Activated B cell treated with CpG ODN at 0.5 μM for 24 hours (primary cell): ENCODE measurements around the gene RB1. TPM values are rescaled to one million over a fixed set of nuclear protein-coding genes. Genes with fewer than 3 reads are reported as not detected.
"Not testable (repeated sequence)": the region's sequence is repeated elsewhere in the genome, so short reads cannot be mapped to it uniquely, and the experiment has no call there.

ENCODE experiments used
- ATAC-seq: fragments of 200-7000 bp; cut with Tn5 transposase; one replicate; pipeline ENCODE4 v1.10.0; 2021; ENCODE audit warnings: low read depth, mild to moderate bottlenecking, moderate library complexity
- CTCF ChIA-PET: fragments of 350-600 bp; sonication (Branson Sonifier 250); formaldehyde crosslinking; loops from one replicate; lab custom pipeline; 2021; ENCODE audit warnings: antibody characterized with exemption; lab: Charles Lee
- POLR2A ChIA-PET: fragments of 350-600 bp; sonication (Branson Sonifier 250); formaldehyde crosslinking; loops from one replicate; lab custom pipeline; 2021; ENCODE audit warnings: antibody characterized with exemption; lab: Charles Lee
- DNase-seq: peaks from one replicate; pipeline ENCODE4 v3.0.0; 2022
- H3K27ac Mint-ChIP-seq: one replicate; pipeline ENCODE4 v1.8.0; 2020; ENCODE audit warnings: mixed read lengths
- H3K27me3 Mint-ChIP-seq: one replicate; pipeline ENCODE4 v1.8.0; 2021; ENCODE audit warnings: mixed read lengths
- H3K36me3 Mint-ChIP-seq: one replicate; pipeline ENCODE4 v1.8.0; 2021; ENCODE audit warnings: low read depth, mixed read lengths
- H3K4me1 Mint-ChIP-seq: one replicate; pipeline ENCODE4 v1.8.0; 2021; ENCODE audit warnings: mixed read lengths
- H3K4me3 Mint-ChIP-seq: one replicate; pipeline ENCODE4 v1.8.0; 2020; ENCODE audit warnings: mild to moderate bottlenecking, mixed read lengths
- H3K9me3 Mint-ChIP-seq: one replicate; pipeline ENCODE4 v1.8.0; 2020; ENCODE audit warnings: mixed read lengths
- intact Hi-C: fragments of 100-400 bp; cut with micrococcal nuclease; formaldehyde crosslinking; loops from one replicate; pipeline ENCODE4 v1.15.1; 2024
- total RNA-seq: library from RNA; stranded (reverse); gene quantifications from 2 replicates; pipeline ENCODE4 v1.2.3, GENCODE V29; 2022
- TF ChIP-seq, protein P1 (sequence below): fragments of 200-600 bp; IDR thresholded peaks from one replicate; pipeline ENCODE4 v1.8.0; 2022; ENCODE audit warnings: antibody characterized with exemption, mild to moderate bottlenecking

The RB1 gene
- total RNA-seq, 1 donor from 2014 or later: 70.5 TPM

DNA sequence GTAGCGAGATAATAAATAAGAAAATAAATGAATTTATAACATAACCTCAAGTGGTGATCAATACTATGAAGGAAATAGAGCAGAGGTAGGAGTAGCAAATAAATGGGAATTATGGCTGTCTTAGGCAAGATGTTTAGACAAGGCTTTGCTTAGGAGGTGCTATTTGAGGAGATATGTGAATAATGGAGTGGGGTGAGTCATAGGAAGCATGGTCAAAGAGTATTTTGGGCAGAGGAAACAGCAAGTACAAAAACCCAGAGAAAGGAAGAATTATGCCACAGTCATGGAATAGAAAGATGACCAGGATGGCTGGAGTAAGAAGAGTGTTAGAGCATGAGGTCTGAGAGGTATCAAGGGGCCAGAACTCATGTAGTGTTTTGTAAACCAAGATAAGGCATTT, 142.9 kb downstream of the RB1 start:
- peaks cover 10% of the 10 kb centered on the region for H3K9me3 Mint-ChIP-seq
- intact Hi-C loops: no loop called here
- peaks cover 44% of the 10 kb centered on the region for H3K36me3 Mint-ChIP-seq
- ChIA-PET CTCF (no interaction called here), POLR2A (no interaction called here)
- no peak for DNase-seq
- TF ChIP-seq, protein P1, sequence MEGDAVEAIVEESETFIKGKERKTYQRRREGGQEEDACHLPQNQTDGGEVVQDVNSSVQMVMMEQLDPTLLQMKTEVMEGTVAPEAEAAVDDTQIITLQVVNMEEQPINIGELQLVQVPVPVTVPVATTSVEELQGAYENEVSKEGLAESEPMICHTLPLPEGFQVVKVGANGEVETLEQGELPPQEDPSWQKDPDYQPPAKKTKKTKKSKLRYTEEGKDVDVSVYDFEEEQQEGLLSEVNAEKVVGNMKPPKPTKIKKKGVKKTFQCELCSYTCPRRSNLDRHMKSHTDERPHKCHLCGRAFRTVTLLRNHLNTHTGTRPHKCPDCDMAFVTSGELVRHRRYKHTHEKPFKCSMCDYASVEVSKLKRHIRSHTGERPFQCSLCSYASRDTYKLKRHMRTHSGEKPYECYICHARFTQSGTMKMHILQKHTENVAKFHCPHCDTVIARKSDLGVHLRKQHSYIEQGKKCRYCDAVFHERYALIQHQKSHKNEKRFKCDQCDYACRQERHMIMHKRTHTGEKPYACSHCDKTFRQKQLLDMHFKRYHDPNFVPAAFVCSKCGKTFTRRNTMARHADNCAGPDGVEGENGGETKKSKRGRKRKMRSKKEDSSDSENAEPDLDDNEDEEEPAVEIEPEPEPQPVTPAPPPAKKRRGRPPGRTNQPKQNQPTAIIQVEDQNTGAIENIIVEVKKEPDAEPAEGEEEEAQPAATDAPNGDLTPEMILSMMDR: no peak
- H3K4me1 Mint-ChIP-seq: peaks cover 7% of the 10 kb centered on the region
- no peak overlapping the region for H3K4me3 Mint-ChIP-seq
- no peak overlapping the region for H3K27ac Mint-ChIP-seq
- no peak for ATAC-seq
- no peaks in the 10 kb centered on the region for H3K27me3 Mint-ChIP-seq

DNA sequence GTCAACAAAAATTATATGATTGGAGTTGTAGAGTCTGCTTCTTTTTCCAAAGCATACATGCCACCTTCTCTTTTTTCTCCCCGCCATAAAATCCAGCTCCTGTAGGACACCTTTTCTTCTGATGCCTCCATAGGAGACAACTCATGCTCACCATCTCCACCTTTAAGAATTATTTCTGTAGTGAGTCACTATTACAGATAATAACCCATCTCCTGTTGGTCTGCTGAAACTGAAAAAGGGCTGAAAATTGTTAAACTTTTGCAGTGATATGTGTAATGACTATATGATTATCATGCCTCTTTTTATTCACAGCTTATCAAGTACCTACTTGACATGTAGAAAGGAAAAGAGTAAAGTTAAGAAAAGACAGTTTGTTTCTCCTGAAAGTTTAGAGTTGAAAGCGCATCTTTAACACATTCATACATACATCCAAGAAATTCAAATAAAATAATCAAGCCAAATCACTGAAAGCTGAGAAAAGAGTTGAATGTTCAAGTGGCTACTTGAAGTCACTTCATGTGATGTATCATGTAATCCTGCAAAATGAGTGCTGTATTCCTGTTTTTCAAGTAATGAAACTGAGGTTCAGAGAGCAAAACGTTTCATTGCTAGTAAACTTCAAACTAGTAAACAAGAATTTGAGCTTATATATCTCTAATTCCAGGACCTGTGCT, 144.9 kb downstream of the RB1 start:
- TF ChIP-seq, protein P1: no peak
- intact Hi-C loops: no loop called here
- no peak for ATAC-seq
- ChIA-PET POLR2A (no interaction called here), CTCF (no interaction called here)
- Mint-ChIP-seq H3K9me3 (peaks cover 14% of the 10 kb centered on the region), H3K27me3 (no peaks in the 10 kb centered on the region), H3K36me3 (peaks cover 58% of the 10 kb centered on the region), H3K27ac (no peak overlapping the region), H3K4me1 (peaks cover 7% of the 10 kb centered on the region), H3K4me3 (no peak overlapping the region)
- DNase-seq: no peak

DNA sequence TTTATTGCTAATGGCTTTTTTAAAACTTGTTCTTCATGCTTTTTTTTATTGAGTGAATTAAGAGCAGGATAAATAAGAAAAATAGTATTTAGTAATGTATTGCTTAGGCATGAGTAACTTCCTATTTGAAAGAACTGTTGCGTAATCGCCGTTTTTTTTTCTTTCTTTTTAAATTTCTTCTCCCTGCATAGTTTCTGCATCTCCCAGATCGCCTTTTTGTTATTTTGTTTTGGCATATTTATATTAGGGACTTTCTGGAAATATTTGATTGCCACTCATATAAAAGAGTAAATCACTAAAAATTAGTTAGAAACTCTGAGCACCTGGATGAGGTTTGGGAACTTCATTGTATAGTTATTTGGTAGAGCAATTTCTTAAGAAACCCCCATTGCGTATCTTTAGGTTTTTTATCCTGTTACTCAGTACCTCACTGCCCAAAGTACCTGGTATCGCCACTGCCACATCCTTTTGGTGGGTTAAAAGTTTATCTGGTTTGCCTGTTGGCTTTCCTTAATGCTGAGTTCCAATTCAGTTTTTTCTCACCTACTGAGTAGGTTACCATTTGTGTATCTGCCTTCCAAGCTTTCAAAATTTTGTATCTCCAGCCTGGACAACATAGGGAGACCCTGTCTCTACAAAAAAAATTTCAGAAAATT, 145.5 kb downstream of the RB1 start:
- ChIA-PET CTCF (no interaction called here), POLR2A (no interaction called here)
- intact Hi-C loops: no loop called here
- Mint-ChIP-seq H3K27me3 (no peaks in the 10 kb centered on the region), H3K9me3 (peaks cover 16% of the 10 kb centered on the region), H3K4me3 (no peak overlapping the region), H3K4me1 (peaks cover 7% of the 10 kb centered on the region), H3K27ac (no peak overlapping the region), H3K36me3 (peaks cover 61% of the 10 kb centered on the region)
- DNase-seq (no peak), ATAC-seq (no peak)
- TF ChIP-seq, protein P1: no peak

DNA sequence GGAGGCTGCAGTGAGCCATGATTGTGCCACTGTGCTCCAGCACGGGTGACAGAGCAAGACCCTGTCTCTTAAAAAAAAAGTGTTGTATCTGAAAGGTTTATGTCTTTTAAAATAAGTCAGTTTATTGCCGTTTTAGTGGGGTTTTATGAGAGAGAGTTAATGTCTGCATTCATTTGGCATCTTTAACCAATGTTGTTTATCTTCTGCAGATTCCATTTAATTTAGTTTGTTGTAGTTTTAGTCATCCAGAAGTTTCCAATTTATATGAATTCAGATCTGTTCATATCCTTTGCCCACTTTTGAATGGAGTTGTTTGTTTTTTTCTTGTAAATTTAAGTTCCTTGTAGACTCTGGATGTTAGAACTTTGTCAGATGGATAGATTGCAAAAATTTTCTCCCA, 146.1 kb downstream of the RB1 start:
- no peak for ATAC-seq

DNA sequence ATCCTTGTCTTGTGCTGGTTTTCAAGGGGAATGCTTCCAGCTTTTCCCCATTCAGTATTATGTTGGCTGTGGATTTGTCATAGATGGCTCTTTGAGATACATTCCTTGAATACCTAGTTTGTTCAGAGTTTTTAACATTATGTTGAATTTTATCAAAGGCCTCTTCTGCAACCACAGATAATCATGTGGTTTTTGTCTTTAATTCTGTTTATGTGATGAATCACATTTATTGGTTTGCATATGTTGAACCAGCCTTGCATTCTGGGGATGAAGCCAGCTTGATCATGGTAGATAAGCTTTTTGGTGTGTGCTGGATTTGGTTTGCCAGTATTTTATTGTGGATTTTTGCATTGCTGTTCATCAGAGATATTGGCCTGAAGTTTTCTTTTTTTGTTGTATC, 147.6 kb downstream of the RB1 start:
- H3K27ac Mint-ChIP-seq, intact Hi-C loops, POLR2A ChIA-PET, H3K4me3 Mint-ChIP-seq, DNase-seq, ATAC-seq, H3K27me3 Mint-ChIP-seq, CTCF ChIA-PET, H3K4me1 Mint-ChIP-seq: not testable (repeated sequence)
- Mint-ChIP-seq H3K9me3 (peaks cover 16% of the 10 kb centered on the region), H3K36me3 (peaks cover 75% of the 10 kb centered on the region)

More for the DNA sequence above, 146.1 kb downstream of the RB1 start:
- POLR2A ChIA-PET: no interaction called here
- H3K27me3 Mint-ChIP-seq: no peaks in the 10 kb centered on the region
- H3K9me3 Mint-ChIP-seq: peaks cover 16% of the 10 kb centered on the region
- intact Hi-C loops: no loop called here
- TF ChIP-seq, protein P1: no peak
- DNase-seq: no peak
- H3K27ac Mint-ChIP-seq: no peak overlapping the region
- peaks cover 61% of the 10 kb centered on the region for H3K36me3 Mint-ChIP-seq
- no peak overlapping the region for H3K4me3 Mint-ChIP-seq
- CTCF ChIA-PET: no interaction called here
- peaks cover 7% of the 10 kb centered on the region for H3K4me1 Mint-ChIP-seq
